ENCODE results near the gene MAP1LC3B. TPM values are rescaled to one million over a fixed set of nuclear protein-coding genes. Genes with fewer than 3 reads are reported as not detected.

Gene MAP1LC3B
- total RNA-seq, 1 experiment from 2014 or later = 45.3 TPM

DNA sequence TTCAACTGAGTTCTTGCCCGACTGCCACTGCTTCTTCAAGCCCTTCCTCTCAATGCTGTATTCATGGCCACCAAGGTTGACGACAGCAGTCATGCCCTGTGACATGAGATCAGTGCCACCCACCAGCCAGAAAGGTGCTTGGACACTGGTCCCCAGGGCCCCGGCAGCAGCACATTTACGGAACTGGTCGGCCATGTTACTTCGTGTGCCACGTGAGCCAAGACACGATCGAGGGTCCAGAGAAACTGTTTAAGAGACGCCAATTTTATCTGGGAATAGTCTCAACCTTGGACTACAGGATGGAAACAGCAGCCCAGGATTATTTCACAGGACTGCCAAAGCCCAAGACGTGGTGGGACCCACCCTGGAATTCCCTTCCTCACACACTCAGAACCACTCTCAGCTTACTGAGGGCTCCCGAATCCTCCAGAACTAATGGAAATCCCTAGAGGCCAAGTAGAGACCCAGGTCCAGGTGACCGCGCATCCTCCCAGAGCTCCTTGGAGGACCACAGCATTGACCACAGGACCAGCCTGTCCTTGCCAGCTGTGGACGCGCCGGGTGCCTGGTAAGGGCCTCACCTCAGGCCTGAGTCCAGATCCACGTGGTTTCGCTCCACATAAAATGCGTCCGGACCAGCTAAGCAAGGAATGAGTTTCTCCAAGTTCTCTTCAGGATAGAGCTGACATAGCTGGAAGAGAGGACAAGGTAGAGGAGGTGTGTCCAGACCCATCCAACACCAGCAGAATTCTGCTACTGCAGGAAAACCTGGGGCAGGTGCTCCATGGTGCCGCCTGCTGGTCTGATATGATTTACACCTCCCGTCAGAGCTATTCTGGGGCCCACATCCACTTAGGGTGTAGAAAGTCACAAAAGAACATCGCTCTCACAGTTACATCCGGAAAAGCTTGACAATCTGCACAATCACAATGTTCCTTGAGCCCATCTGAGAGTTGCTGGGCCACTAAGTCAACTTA is 28.2 kb downstream of the MAP1LC3B start:
- Histone ChIP-seq H3K27me3 (ENCODE audit: insufficient read depth, low read depth) (no peaks in the 10 kb centered on the region), H2AFZ (no peak overlapping the region), H4K20me1 (ENCODE audit: insufficient read depth) (peaks cover 5% of the 10 kb centered on the region; the same call in 1 of the 2 replicates), H3K79me2 (ENCODE audit: low read depth) (no peaks in the 10 kb centered on the region), H3K36me3 (ENCODE audit: low read depth) (no peaks in the 10 kb centered on the region), H3K4me2 (no peak overlapping the region), H3K27ac (no peak overlapping the region), H3K4me1 (replicated peaks; ENCODE audit: insufficient read depth) (no peaks in the 10 kb centered on the region), H3K9me2 (ENCODE audit: insufficient read depth) (no peaks in the 10 kb centered on the region), H3K9me3 (ENCODE audit: insufficient read depth, low read depth) (no peaks in the 10 kb centered on the region), H3K4me3 (no peak overlapping the region), H3F3A (ENCODE audit: insufficient read depth, low read depth) (no peaks in the 10 kb centered on the region)
- DNase-seq = no peak
- intact Hi-C loops (cut with micrococcal nuclease; ENCODE audit: unreplicated experiment) = no loop called here
- POLR2A ChIA-PET (ENCODE audit: unreplicated experiment) = interaction anchor here (0.6 kb wide), 1 partner anchor 867 kb away, joined by 4 read pairs; no protein-coding TSS in a partner anchor
- BruUV-seq (replicated peaks) = no TSS peak
- TF ChIP-seq EZH2 (IDR thresholded peaks at IDR 0.05; ENCODE audit: low read depth) (no peak), CTCF (conservative IDR thresholded peaks at IDR 0.05) (peak; percentile 46; the same call in 1 of the 2 replicates)
- CTCF ChIA-PET = interaction anchor here (0.5 to 1.6 kb wide), 2 partner anchors 216 to 1601 kb away, joined by 6 to 7 read pairs; no protein-coding TSS in a partner anchor

DNA sequence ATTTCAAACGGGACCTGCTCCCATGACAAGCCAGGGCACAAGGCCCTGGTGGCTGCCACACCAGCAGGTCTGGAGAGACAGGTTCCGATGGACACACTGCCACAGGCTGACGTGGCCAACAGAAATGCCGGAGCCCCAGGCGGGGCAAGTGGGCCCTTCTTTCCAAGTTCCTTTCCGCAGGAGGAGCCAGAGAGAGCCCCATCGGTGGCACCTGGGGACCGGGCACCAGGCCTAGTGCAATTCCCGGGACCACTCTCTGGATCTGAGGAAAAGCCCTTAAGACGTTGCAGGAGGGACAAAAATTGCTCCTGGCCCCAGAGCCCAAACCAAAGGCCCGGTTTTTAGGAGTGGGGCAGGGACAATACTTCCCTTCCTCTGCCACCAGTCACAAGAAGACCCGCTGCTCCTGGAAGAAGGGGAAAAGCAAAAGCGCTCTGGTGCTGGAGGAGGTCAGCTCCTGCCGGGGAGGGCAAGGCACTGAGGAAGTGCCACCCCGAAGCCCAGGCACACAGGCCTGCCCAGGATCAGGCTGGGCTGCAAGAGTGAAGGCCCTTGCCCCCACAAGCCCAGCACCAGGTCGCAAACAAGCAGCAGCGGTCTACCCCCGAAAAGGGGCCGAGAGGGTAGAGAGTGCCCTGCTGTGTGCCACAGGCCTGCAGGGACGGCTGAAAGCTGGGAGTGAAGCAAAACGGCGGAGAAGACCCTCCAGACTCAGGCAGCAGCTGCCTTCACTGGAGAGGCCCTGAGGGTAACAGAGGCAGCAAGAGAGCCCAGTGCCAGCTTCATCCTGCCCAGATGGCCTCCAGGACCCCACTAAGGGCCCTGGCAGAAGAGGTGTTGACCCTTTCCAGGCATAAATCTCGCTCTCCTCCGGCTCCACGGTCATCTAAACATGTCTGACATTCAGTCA is 29.1 kb downstream of the MAP1LC3B start:
- CTCF ChIA-PET = interaction anchor here (1.6 kb wide), 1 partner anchor 215 kb away, joined by 6 read pairs; no protein-coding TSS in a partner anchor
- peak; percentile 14; the same call in 1 of the 2 replicates for TF ChIP-seq CTCF (conservative IDR thresholded peaks at IDR 0.05)
- TF ChIP-seq EZH2 (IDR thresholded peaks at IDR 0.05; ENCODE audit: low read depth) = no peak
- H4K20me1 ChIP-seq (ENCODE audit: insufficient read depth) = peaks cover 5% of the 10 kb centered on the region

GRCh38 chr16:87422106-87422505 is 30.0 kb downstream of the MAP1LC3B start:
- TF ChIP-seq CTCF (conservative IDR thresholded peaks at IDR 0.05) (no peak), EZH2 (IDR thresholded peaks at IDR 0.05; ENCODE audit: low read depth) (no peak)
- Histone ChIP-seq H3F3A (ENCODE audit: insufficient read depth, low read depth) (no peaks in the 10 kb centered on the region), H3K27ac (no peak overlapping the region), H3K79me2 (ENCODE audit: low read depth) (no peaks in the 10 kb centered on the region), H3K4me2 (no peak overlapping the region), H3K4me1 (replicated peaks; ENCODE audit: insufficient read depth) (no peaks in the 10 kb centered on the region), H4K20me1 (ENCODE audit: insufficient read depth) (peaks cover 10% of the 10 kb centered on the region), H3K36me3 (ENCODE audit: low read depth) (no peaks in the 10 kb centered on the region), H3K9me3 (ENCODE audit: insufficient read depth, low read depth) (no peaks in the 10 kb centered on the region), H3K4me3 (no peak overlapping the region), H3K27me3 (ENCODE audit: insufficient read depth, low read depth) (no peaks in the 10 kb centered on the region), H2AFZ (no peak overlapping the region), H3K9me2 (ENCODE audit: insufficient read depth) (no peaks in the 10 kb centered on the region)
- ChIA-PET POLR2A (ENCODE audit: unreplicated experiment) (no interaction called here), CTCF (no interaction called here)
- intact Hi-C loops (cut with micrococcal nuclease; ENCODE audit: unreplicated experiment) = no loop called here
- no TSS peak for BruUV-seq (replicated peaks)
- no peak for DNase-seq

More for the DNA sequence above, 29.1 kb downstream of the MAP1LC3B start:
- POLR2A ChIA-PET (ENCODE audit: unreplicated experiment) = no interaction called here
- intact Hi-C loops (cut with micrococcal nuclease; ENCODE audit: unreplicated experiment) = no loop called here
- H3K36me3 ChIP-seq (ENCODE audit: low read depth) = no peaks in the 10 kb centered on the region
- no TSS peak for BruUV-seq (replicated peaks)
- no peaks in the 10 kb centered on the region for H3F3A ChIP-seq (ENCODE audit: insufficient read depth, low read depth)
- no peaks in the 10 kb centered on the region for H3K9me3 ChIP-seq (ENCODE audit: insufficient read depth, low read depth)
- H3K9me2 ChIP-seq (ENCODE audit: insufficient read depth) = no peaks in the 10 kb centered on the region
- DNase-seq = no peak
- H3K4me1 ChIP-seq (replicated peaks; ENCODE audit: insufficient read depth) = no peaks in the 10 kb centered on the region
- no peak overlapping the region for H2AFZ ChIP-seq
- no peaks in the 10 kb centered on the region for H3K27me3 ChIP-seq (ENCODE audit: insufficient read depth, low read depth)
- no peaks in the 10 kb centered on the region for H3K79me2 ChIP-seq (ENCODE audit: low read depth)
- H3K27ac ChIP-seq = no peak overlapping the region
- H3K4me2 ChIP-seq = no peak overlapping the region
- H3K4me3 ChIP-seq = no peak overlapping the region
